GM18499 (cell line): ENCODE results near the gene HIP1.
"Not testable (repeated sequence)": the region's sequence is repeated elsewhere in the genome, so short reads cannot be mapped to it uniquely, and the experiment has no call there.

Experiments
- ATAC-seq: cut with Tn5 transposase; IDR thresholded peaks from one replicate; pipeline ENCODE4 v1.9.1; 2021; ENCODE audit warnings: moderate number of reproducible peaks; ENCODE audit not compliant: insufficient read depth, unreplicated experiment

Gene HIP1

GRCh38 chr7:75623390-75624133, 115.2 kb downstream of the HIP1 start:
- no peak for ATAC-seq

- ATAC-seq: no peak
Measured at GRCh38 chr7:75621124-75621523, 117.6 kb downstream of the HIP1 start.

- no peak for ATAC-seq
Measured at GRCh38 chr7:75619636-75620035, 119.1 kb downstream of the HIP1 start.

- ATAC-seq: no peak
Measured at GRCh38 chr7:75617634-75618234, 121.0 kb downstream of the HIP1 start.

GRCh38 chr7:75616421-75617167, 122.1 kb downstream of the HIP1 start:
- ATAC-seq: no peak

- ATAC-seq: no peak
Measured at GRCh38 chr7:75614401-75614800, 124.3 kb downstream of the HIP1 start.

- no peak for ATAC-seq
Measured at GRCh38 chr7:75613351-75613750, 125.4 kb downstream of the HIP1 start.

GRCh38 chr7:75611557-75612178, 127.1 kb downstream of the HIP1 start:
- ATAC-seq: no peak

GRCh38 chr7:75609416-75609815, 129.3 kb downstream of the HIP1 start:
- ATAC-seq: not testable (repeated sequence)

- no peak for ATAC-seq
Measured at GRCh38 chr7:75608451-75609122, 130.2 kb downstream of the HIP1 start.

- ATAC-seq: no peak
Measured at GRCh38 chr7:75604408-75604807, 134.3 kb downstream of the HIP1 start.

GRCh38 chr7:75602831-75603230, 135.9 kb downstream of the HIP1 start:
- not testable (repeated sequence) for ATAC-seq

- no peak for ATAC-seq
Measured at GRCh38 chr7:75601539-75601938, 137.2 kb downstream of the HIP1 start.

GRCh38 chr7:75600748-75601147, 138.0 kb downstream of the HIP1 start:
- ATAC-seq: not testable (repeated sequence)

GRCh38 chr7:75599244-75599781, 139.4 kb downstream of the HIP1 start:
- ATAC-seq: no peak

- no peak for ATAC-seq
Measured at GRCh38 chr7:75596727-75597614, 141.8 kb downstream of the HIP1 start.

GRCh38 chr7:75595766-75596165, 143.0 kb downstream of the HIP1 start:
- no peak for ATAC-seq

GRCh38 chr7:75593500-75594184, 145.1 kb downstream of the HIP1 start:
- not testable (repeated sequence) for ATAC-seq
